Loucy (cell line): ENCODE results near the gene PARD3B.

Source experiments
- EZH2phosphoT487 ChIP-seq: fragments of 200-600 bp; IDR thresholded peaks from 2 replicates; pipeline ENCODE4 v1.6.1; 2018; ENCODE audit warnings: antibody characterized with exemption, mild to moderate bottlenecking, moderate library complexity, borderline replicate concordance
- TF ChIP-seq, protein P1 (sequence below): fragments of 200-600 bp; sonication (generic); conservative IDR thresholded peaks from 2 replicates; pipeline ENCODE4 v1.5.1; 2014; ENCODE audit warnings: mild to moderate bottlenecking, antibody characterized with exemption, low read length

DNA sequence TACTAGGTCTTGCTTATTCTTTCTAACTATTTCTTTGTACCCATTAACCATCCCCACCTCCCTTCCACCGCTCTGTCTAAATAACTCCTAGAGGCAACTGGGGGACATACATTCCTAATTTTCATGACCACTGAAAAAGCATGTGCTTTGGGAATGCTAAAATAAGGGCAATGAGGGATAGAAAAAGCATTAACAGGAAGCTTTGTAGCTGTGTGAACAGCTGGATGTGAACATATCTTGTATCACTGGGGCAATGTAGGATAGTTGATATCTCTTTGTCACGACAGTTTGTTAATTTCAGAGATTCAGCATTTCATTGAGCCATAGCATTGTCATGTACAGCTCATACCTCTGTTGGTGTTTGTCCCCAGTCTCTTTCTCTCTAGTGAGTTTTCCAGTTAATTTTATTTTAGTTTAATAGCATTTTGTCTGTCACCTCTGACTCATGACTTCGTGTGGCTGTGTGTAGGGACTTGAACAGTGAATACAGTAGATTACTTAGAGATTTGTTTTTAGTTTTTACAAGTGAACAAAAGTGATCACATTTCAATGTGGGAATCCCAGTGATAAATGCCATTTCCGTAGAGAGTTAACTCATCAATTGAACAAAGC, 906.7 kb downstream of the PARD3B start:
- TF ChIP-seq, protein P1, sequence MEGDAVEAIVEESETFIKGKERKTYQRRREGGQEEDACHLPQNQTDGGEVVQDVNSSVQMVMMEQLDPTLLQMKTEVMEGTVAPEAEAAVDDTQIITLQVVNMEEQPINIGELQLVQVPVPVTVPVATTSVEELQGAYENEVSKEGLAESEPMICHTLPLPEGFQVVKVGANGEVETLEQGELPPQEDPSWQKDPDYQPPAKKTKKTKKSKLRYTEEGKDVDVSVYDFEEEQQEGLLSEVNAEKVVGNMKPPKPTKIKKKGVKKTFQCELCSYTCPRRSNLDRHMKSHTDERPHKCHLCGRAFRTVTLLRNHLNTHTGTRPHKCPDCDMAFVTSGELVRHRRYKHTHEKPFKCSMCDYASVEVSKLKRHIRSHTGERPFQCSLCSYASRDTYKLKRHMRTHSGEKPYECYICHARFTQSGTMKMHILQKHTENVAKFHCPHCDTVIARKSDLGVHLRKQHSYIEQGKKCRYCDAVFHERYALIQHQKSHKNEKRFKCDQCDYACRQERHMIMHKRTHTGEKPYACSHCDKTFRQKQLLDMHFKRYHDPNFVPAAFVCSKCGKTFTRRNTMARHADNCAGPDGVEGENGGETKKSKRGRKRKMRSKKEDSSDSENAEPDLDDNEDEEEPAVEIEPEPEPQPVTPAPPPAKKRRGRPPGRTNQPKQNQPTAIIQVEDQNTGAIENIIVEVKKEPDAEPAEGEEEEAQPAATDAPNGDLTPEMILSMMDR, result no peak
- TF ChIP-seq EZH2phosphoT487, result no peak
